HG03571 (cell line): Measurements from ENCODE around the gene GRK4.
"Not testable (repeated sequence)": the region's sequence is repeated elsewhere in the genome, so short reads cannot be mapped to it uniquely, and the experiment has no call there.

Source experiments
- ATAC-seq: cut with Tn5 transposase; IDR thresholded peaks from one replicate; pipeline ENCODE4 v1.9.1; 2021; ENCODE audit not compliant: unreplicated experiment

The GRK4 gene

DNA sequence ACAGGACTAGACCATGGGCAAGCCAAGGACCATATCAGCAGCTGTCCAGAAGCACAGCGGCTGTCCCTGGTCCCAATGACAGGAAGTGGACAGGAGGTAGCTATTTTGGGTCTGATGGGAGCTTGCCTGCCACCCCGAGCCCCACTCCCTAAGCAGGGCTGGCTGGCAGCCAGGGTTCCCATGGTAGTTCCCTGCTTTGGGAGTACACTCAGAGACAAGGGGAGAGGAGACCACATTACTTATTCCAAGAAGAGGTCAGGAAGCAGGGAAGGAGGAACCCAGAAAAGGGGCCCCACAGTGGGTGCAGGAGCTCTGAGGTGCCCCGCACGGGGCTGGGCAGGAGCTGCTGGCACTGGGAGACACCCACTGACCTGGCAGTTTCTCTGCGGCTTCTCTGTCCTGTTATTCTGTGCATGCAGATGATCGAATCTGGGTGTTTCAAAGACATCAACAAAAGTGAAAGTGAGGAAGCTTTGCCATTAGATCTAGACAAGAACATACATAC is 74.6 kb downstream of the GRK4 start:
- ATAC-seq, result no peak

GRCh38 chr4:3039706-3040366 is 76.5 kb downstream of the GRK4 start:
- ATAC-seq, result no peak

GRCh38 chr4:3040452-3041191 is 77.3 kb downstream of the GRK4 start:
- peak; percentile 40 for ATAC-seq

DNA sequence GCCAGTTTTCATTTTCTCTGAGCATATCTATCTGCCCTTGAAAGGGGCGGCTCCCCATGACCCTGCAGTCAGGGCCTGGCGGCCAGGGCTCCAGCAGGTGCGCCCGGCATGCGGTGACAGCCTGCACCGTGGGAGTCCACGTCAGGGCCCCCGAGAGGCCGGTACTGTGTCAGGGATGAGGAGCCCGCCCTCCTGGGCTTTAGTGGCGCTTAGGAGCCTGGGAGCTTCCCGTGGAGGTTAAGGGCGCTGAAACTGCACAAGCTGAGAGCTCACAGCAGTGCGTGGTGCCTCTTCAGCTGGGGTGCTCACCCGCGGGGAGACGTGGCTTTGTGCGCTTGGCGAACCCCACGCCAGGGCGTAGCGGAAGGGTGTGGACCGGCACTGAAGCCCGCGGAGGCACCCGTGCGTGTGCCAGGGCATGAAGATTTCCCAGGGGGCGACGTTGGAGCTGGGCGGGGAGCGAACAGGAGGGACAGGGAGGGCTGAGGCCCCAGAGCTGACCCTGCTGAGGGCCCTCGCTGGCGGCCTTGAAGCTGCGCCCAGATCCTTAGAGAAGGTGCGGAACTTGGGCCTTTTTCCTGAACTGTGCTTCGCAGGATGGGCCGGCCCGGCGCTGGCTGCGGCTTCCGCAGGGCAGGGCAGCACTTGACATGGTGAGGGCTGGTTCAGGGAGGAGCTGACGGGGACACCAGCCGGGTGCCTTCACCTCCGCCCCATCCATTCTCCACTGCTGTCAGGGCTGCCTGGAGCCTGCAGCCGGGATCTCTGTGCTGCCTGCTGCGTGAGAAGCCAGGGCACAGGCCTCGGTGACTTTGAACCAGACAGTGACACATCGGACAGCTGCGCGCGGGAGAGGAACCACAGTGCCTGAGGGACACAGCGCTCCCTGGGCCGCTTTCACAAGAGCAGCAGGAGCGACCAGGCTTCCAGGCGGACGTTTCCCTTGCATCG is 78.1 kb downstream of the GRK4 start:
- ATAC-seq, result no peak

DNA sequence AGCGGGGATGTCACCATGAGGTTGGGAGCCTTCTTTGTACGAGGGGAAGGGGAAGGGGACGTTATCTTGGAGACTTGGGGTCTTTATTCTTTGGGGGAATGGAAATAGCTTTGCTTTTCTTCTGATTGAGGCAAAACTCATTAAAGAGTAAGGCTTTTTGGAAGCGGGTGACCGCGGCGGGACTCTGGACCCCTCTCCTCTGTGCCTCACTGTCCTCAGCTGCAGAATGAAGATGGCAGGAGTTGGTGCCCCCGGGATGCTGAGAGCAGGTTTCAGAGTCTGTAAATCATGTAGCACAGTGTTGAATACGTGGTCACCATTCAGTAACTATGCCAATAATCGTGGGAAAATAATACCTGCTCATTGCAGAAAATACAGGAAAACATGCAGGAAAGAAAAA is 78.9 kb downstream of the GRK4 start:
- no peak for ATAC-seq

GRCh38 chr4:3043282-3044020 is 80.1 kb downstream of the GRK4 start:
- no peak for ATAC-seq

GRCh38 chr4:3044870-3045819 is 81.8 kb downstream of the GRK4 start:
- ATAC-seq, result no peak

DNA sequence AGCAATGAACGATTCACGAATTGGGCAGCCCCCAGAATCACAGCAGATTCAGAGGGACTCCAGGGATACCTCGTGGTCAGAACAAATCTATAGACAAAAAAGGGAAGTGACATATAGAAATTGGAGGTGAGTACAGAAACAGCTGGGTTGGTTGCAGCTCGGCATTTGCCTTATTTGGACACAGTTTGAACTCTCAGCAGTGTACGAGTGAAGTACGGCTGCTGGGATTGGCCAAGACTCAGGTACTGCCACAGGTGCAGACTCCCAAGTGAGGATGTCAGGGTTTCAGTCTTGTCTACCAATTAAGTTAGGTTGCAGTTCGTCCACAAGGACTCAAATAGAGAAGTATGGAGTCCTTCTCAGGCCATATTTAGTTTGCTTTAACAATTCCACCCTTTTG is 82.8 kb downstream of the GRK4 start:
- no peak for ATAC-seq

DNA sequence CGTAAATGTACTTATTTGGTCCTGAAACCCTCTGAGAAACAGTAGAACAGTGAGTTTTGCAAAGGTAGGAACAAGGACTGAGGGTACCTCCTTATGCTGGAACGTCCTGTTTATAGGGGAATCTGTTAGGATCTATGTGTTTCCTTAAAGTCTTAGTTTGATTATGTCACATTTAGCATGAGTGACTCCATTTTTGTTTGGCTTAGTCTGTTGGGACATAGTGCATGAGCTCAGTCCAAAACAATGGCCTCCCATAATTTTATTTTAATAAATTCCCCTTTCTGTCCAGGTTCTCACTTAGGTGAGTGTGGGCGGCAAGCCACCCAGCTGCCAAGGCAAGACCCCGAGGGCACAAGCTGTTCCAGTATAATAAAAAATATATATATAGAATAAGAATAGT is 83.3 kb downstream of the GRK4 start:
- no peak for ATAC-seq

- ATAC-seq, result peak; percentile 93
Measured at GRCh38 chr4:3047464-3048286, 84.3 kb downstream of the GRK4 start.

DNA sequence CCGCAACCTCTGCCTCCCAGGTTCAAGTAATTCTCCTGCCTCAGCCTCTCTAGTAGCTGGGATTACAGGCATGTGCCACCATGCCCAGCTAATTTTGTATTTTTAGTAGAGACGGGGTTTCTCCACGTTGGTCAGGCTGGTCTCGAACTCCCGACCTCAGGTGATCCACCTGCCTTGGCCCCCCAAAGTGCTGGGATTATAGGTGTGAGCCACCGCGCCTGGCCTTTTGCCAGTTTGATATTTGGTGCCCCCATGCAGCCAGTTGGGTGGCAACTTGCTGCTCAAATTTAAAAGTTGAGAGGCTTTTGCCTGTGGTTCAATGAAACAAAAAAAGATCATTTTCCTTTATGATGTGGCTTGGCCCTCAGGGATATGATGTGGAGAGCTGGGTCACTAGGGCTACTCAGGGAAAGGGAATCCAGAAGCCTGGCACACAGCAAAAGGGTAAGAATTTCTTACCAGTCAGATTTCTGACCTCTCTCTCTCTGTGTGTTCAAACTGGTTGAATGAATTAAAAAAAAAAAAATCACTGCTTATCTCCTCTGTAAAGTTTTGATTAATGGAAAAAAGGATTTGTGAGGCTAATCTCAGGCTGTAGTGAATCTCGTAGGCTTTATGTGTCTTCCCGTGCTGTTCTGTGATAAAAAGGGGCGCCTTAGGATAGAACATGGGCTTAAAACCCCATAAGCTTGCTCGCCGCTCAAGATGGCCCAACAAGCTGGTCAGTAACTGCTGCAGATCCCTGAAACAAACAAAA is 87.9 kb downstream of the GRK4 start:
- not testable (repeated sequence) for ATAC-seq

DNA sequence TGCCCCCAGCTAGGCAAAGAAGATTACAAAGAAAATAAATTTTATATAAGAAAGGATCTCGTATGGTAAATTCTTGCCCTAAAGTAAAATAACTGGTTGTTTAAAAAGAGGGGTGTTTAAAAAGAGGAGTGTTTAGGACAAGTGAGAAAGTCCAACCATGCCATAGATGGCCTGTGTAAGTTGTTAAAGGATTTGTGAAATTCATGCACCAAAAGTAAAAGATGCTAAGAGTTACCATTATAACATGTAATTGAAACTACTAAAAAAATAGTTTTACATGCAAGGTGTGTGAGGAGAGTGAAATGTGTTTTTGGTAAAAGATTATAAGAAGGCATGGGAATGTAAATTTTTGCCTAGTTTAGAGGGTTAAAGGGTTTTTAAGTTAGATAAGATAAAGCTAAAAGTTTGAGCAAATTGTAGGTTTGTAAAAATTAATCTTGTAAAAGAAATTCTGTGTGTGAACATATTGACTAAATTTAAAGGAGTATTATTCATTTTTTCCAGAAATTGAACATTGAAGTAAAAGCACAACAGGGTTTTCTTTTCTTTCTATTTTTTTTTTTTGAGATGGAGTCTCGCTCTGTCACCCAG is 90.9 kb downstream of the GRK4 start:
- ATAC-seq, result no peak

DNA sequence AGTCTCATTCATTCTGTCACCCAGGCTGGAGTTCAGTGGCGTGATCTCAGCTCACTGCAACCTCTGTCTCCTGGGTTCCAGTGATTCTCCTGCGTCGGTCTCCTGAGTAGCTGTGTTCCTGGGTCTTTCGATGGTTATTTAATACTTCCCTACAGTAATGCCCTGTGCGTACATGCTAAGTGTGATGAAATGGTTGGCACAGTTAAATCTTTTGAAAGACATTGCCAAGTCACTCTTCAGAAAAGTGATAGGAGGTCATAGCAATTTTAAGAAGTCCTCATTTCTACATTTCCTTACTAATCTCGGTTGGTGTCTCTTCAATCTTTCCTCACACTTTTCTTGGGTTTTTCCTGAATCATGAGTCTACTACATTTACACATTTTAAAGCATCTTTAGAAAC is 96.6 kb downstream of the GRK4 start:
- no peak for ATAC-seq

DNA sequence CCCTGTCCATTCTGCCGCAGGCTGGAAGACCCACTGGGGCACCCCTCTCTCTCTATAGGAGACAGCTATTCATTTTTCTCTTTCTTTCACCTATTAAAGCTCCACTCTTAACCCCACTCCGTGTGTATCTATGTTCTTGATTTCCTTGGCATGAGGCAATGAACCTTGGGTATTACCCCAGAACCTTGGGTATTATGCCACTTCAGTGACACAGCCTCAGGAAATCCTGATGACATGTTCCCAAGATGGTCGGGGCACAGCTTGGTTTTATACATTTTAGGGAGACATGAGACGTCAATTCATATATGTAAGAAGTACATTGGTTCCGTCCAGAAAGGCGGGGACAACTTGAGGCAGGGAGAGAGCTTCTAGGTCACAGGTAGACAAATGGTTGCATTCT is 97.6 kb downstream of the GRK4 start:
- ATAC-seq, result no peak

DNA sequence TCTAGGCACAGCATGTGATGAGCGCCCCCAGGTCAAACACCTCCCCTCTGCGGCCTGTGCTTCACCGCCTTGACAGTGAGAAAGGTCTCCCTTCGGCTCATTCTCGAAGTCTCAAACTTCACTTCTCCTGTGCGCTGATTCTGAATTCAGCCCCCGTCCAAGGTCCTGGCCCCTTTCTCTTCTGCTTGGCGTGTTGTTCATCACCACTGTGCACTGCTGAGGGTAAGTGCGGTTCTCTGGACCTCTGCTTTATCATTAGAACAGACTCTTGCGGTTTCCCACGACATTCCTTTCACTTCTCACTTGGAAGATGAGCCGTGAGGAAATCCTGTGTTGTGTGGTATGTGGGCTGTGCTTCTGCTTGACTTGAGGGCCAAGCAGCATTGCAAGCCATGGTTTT is 99.1 kb downstream of the GRK4 start:
- no peak for ATAC-seq

- ATAC-seq, result no peak
Measured at GRCh38 chr4:3065551-3065950, 102.2 kb downstream of the GRK4 start.

DNA sequence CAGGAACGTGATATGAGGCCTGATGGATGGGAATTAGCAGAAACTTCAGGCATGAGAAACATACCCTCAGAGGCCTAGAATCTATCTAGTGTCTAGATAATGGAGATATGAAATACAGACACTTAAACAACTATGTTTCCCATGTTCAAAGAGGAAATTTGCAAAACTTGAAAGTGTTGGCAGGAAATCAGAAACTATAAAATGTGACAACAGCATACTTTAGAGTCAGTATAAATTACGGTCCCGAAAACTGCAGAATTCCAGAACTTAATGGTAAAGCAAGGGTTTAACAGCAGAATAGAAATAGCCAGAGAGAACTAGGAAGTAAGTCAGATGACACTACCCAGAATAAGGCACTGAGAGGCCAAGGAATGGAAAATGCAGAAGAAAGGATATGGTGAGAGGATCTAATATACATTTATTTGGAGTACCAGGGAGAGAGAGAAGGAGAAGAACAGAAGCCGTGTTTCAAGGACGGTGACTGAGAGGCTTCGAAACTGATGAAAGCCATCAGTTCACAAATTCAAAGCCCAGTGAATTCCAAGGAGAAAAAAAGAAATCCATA is 103.5 kb downstream of the GRK4 start:
- no peak for ATAC-seq
